Right atrium auricular region (tissue), 2 donors: ENCODE measurements around the gene MMP26. TPM values are rescaled to one million over a fixed set of nuclear protein-coding genes. Genes with fewer than 3 reads are reported as not detected.

Source experiments
- DNase-seq: peaks from one replicate; pipeline ENCODE4 v3.0.0-alpha.2; 2019; ENCODE audit warnings: low spot score
- H3K27ac ChIP-seq, 2 donors: fragments of 200-600 bp; sonication (generic); 1 replicate in 1 of 2; 2 replicates in 1 of 2; pipeline ENCODE4 v1.5.1; 2016 to 2019
- H3K27me3 ChIP-seq, 2 donors: fragments of 200-600 bp; sonication (generic); one replicate each; pipeline versions ENCODE4 v1.5.1 to v1.6.0; 2017 to 2019
- H3K36me3 ChIP-seq: fragments of 200-600 bp; sonication (generic); one replicate; pipeline ENCODE4 v1.5.1; 2016
- H3K4me1 ChIP-seq, 2 donors: fragments of 200-600 bp; sonication (generic); one replicate each; pipeline versions ENCODE4 v1.5.1 to v1.6.0; 2017 to 2019
- H3K4me3 ChIP-seq, 2 donors: fragments of 200-600 bp; sonication (generic); 1 replicate in 1 of 2; 2 replicates in 1 of 2; pipeline ENCODE4 v1.5.1; 2017 to 2019; ENCODE audit warnings: mild to moderate bottlenecking in 1 of 2, moderate library complexity in 1 of 2
- H3K9me3 ChIP-seq, 2 donors: fragments of 200-600 bp; sonication (generic); one replicate each; pipeline ENCODE4 v1.5.1; 2019
- total RNA-seq, 2 donors: library from RNA; depleted of rRNA; stranded (reverse); fragments of >200 nt; gene quantifications; one replicate each; pipeline ENCODE4 v1.1.0, GENCODE V29; 2016
- TF ChIP-seq, protein P1 (sequence below), 2 donors: fragments of 200-600 bp; sonication (generic); IDR thresholded peaks; one replicate each; pipeline ENCODE4 v1.5.1; 2019; ENCODE audit warnings: antibody characterized with exemption in 2 of 2

MMP26 gene
- total RNA-seq, 2 donors from 2014 or later, result not detected

DNA sequence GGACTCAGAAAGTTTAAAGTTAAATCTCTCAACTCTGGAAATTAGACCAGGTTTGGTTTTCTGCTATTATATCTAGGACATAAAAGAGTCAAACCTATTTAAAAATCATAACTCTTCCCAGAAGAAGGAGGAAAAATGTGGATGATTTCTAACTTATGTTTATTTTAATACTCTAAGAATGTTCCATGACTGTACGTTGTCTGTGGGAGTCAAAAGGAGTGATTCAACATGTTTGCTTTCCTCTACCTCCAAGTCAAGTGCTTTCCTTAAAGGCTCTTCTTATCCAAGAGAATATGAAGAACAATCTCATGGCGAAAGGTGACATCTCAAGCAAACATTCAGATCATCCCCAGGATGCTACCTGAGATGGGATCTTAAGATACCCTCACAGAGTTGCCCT is 39.2 kb upstream of the MMP26 start:
- no peaks in the 10 kb centered on the region for H3K36me3 ChIP-seq
- H3K4me1 ChIP-seq, result no peaks in the 10 kb centered on the region
- TF ChIP-seq, protein P1, sequence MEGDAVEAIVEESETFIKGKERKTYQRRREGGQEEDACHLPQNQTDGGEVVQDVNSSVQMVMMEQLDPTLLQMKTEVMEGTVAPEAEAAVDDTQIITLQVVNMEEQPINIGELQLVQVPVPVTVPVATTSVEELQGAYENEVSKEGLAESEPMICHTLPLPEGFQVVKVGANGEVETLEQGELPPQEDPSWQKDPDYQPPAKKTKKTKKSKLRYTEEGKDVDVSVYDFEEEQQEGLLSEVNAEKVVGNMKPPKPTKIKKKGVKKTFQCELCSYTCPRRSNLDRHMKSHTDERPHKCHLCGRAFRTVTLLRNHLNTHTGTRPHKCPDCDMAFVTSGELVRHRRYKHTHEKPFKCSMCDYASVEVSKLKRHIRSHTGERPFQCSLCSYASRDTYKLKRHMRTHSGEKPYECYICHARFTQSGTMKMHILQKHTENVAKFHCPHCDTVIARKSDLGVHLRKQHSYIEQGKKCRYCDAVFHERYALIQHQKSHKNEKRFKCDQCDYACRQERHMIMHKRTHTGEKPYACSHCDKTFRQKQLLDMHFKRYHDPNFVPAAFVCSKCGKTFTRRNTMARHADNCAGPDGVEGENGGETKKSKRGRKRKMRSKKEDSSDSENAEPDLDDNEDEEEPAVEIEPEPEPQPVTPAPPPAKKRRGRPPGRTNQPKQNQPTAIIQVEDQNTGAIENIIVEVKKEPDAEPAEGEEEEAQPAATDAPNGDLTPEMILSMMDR (IDR thresholded peaks at IDR 0.05), result no peak
- no peaks in the 10 kb centered on the region for H3K27me3 ChIP-seq
- DNase-seq, result no peak
- H3K9me3 ChIP-seq, result no peaks in the 10 kb centered on the region
- no peak overlapping the region for H3K4me3 ChIP-seq
- H3K27ac ChIP-seq, result no peak overlapping the region

DNA sequence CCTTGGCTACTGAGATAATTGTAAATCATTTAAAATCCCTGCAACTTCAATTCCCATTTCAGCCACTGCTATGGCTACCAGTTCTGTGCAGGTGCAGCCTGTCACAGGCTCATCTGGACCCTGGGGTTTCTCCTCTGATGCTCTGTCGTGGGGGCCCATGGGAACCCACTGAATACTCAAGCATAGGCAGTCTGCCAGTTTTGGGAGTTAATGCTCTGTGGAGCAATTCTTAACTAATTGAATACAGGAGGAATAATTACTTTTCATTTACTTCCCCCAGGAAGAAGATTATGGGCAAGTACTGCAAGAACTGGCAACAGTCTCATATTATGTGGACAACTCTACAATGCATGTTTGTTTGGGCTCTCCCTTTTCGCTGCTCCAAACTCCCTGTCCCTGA is 32.8 kb upstream of the MMP26 start:
- Histone ChIP-seq H3K9me3 (no peaks in the 10 kb centered on the region), H3K27ac (no peak overlapping the region), H3K36me3 (no peaks in the 10 kb centered on the region), H3K4me3 (no peak overlapping the region), H3K4me1 (peaks cover 0 to 6% of the 10 kb centered on the region in 2 donors), H3K27me3 (no peaks in the 10 kb centered on the region)
- TF ChIP-seq, protein P1 (IDR thresholded peaks at IDR 0.05), result no peak
- DNase-seq, result no peak

DNA sequence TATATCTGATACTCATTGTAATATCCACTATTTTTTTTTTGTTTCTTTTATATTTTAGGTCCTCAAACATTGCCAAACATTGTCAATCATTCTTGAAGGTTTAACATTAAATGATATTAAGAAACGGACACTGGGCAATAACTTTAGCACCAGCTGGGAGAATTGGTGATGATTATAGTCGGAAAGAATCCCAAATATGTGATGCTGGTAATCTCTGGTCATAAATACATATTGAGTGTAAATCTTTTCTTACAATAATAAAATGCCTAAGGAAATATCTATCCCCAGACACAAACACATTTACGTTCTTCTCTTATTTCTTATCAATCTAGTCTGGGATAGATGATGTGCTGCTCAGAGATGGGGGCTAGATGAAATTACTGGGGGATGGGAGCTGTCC is 32.1 kb upstream of the MMP26 start:
- no peaks in the 10 kb centered on the region for H3K9me3 ChIP-seq
- H3K27ac ChIP-seq, result no peak overlapping the region
- H3K36me3 ChIP-seq, result no peaks in the 10 kb centered on the region
- no peak for DNase-seq
- H3K4me1 ChIP-seq, result peaks cover 0 to 6% of the 10 kb centered on the region in 2 donors
- no peaks in the 10 kb centered on the region for H3K27me3 ChIP-seq
- H3K4me3 ChIP-seq, result no peak overlapping the region
- TF ChIP-seq, protein P1 (IDR thresholded peaks at IDR 0.05), result no peak

DNA sequence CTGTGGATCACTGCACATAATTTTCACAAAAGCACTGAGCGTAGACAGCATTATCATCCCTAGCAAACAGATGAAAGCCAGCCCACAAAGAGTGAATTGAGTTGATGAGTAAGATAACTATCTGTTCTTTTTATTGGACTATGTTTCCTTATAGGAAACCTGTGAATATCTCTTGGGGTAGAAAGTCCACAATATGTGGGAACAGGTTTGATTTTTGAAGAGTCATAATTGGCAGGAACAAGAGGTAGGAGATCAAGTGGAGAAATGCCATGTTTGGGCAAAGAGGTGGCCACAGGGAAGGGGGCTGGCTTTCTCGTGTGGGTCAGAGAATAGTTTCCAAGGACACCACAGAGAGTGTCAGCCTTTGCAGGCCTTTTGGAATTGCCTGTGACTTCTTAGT is 30.8 kb upstream of the MMP26 start:
- H3K36me3 ChIP-seq, result no peaks in the 10 kb centered on the region
- DNase-seq, result no peak
- H3K27ac ChIP-seq, result no peak overlapping the region
- H3K4me1 ChIP-seq, result peaks cover 0 to 6% of the 10 kb centered on the region in 2 donors
- TF ChIP-seq, protein P1 (IDR thresholded peaks at IDR 0.05), result no peak
- no peaks in the 10 kb centered on the region for H3K9me3 ChIP-seq
- no peak overlapping the region for H3K4me3 ChIP-seq
- no peaks in the 10 kb centered on the region for H3K27me3 ChIP-seq

DNA sequence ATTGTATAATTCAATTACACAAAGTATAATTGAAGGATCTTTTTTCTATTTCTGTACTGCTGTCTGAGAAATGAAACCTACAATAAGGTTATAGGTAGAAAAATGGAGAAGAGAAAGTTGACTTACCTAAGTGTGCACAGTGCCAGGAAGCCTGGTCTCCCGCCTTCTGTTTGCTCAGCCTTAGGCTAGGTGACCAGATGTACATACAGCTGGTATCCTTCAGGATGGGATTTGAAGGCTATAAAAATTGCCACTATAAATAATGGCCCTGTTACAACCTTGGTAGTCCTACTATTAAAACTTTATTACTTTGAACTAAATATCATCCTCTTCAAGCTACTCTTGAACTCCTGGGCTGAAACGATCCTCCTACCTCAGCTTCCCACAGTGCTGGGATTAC is 26.6 kb upstream of the MMP26 start:
- no peaks in the 10 kb centered on the region for H3K9me3 ChIP-seq
- no peak for DNase-seq
- H3K4me1 ChIP-seq, result peaks cover 0 to under 1% of the 10 kb centered on the region in 2 donors
- H3K27me3 ChIP-seq, result no peaks in the 10 kb centered on the region
- no peak overlapping the region for H3K27ac ChIP-seq
- H3K4me3 ChIP-seq, result no peak overlapping the region
- H3K36me3 ChIP-seq, result no peaks in the 10 kb centered on the region
- TF ChIP-seq, protein P1 (IDR thresholded peaks at IDR 0.05), result no peak

DNA sequence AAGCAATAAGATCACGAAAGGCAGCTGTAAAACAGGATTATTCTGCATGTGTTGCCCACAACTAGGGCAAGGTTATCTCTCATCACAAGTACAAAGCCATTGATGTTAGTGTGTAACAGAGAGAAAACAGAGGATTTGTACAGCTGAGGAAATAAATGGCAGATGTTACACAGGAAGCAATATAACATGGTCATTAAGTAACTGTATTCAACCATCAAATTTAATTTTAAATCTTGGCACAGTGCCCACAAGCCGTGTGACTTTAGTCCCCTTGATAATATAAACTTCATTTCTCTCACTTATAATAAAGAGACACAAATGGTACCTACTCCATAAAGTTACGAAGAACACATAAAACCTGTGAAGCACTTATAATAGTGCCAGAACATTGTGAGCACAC is 24.2 kb upstream of the MMP26 start:
- Histone ChIP-seq H3K9me3 (no peaks in the 10 kb centered on the region), H3K27me3 (no peaks in the 10 kb centered on the region), H3K4me1 (no peaks in the 10 kb centered on the region), H3K27ac (no peak overlapping the region), H3K36me3 (no peaks in the 10 kb centered on the region), H3K4me3 (no peak overlapping the region)
- TF ChIP-seq, protein P1 (IDR thresholded peaks at IDR 0.05), result no peak
- no peak for DNase-seq
